CD4-positive, alpha-beta T cell treated with Interleukin-21 for 1 hour (primary cell): ENCODE measurements around the gene ZBTB18.
"Not testable (repeated sequence)": the region's sequence is repeated elsewhere in the genome, so short reads cannot be mapped to it uniquely, and the experiment has no call there.

Experiments used
- DNase-seq: peaks from one replicate; pipeline ENCODE4 v3.0.0-alpha.2; 2020

Gene ZBTB18

DNA sequence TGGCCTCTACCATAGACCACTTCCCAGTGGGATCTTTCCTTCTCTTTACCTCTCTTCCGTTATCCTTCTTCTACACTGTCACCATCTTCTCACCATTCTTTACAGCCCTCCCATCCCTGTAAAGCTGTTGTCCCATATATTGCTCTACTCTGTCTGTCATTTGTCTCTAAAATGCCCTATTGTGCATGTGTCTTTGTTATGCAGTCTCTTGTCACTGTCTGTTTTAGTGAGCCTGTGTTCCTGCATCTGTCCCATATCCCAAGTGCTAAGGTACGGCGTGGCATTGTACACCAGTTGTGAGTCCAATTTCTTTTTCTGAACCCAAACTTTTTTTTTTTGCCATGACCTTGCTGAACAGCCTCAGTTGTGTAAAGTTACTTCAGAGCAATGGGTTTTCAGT lies 8.8 kb upstream of the ZBTB18 start:
- DNase-seq = no peak

- DNase-seq = no peak
Measured at GRCh38 chr1:244044423-244044822, 6.7 kb upstream of the ZBTB18 start.

DNA sequence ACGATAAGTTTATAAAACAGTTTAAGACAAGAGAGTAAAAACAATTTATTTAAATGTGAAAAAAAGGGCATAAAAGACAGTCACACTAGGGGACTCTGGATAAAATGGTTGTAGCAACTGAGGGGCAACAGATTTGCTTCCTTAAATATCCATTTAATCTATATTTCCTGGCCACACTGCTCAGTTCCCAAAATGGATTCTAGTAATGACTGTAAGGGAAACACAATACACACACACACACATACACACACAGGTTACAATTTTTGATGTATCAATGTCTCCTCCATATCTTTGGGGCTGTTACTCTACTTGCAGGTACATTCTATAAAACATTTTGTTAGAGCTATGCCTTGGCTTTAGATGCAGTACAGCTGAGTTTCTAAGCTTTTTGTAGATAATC lies 4.8 kb upstream of the ZBTB18 start:
- not testable (repeated sequence) for DNase-seq

- peak; percentile 65 for DNase-seq
Measured at GRCh38 chr1:244046907-244047611, 4.0 kb upstream of the ZBTB18 start.

DNA sequence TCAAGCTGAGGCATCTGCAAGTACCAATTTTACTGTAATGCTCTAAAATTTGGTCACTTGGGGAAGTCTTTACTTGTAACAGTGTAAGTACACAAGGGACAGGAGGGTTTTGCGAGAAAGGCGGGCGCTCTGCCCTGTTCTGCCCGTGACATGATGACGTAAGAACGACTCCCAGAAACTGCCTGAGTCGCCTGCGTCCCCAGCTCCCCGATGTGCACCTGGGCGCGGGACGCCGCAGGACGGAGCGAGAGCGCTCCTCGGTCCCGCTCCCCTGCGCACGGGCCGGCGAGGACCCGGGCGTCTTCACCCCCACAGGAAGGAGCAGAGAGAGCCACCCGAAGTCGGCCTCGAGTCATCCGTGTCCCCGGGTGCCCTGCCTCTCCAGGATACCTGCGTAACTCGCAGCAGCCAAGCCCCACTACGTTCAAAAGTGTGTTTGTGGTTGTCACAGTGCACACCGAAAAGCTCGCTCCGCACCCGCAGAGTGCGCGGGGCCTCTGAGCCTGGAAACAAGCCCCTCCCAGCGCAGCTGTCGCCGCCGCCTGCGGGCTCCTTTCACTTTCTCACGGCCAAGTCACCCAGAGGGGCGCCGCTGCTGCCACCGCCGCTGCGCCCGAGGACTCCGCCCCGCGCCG lies 3.3 kb upstream of the ZBTB18 start:
- peak; percentile 78 for DNase-seq

- DNase-seq = peak; percentile 99
Measured at GRCh38 chr1:244048256-244049161, 2.6 kb upstream of the ZBTB18 start.

DNA sequence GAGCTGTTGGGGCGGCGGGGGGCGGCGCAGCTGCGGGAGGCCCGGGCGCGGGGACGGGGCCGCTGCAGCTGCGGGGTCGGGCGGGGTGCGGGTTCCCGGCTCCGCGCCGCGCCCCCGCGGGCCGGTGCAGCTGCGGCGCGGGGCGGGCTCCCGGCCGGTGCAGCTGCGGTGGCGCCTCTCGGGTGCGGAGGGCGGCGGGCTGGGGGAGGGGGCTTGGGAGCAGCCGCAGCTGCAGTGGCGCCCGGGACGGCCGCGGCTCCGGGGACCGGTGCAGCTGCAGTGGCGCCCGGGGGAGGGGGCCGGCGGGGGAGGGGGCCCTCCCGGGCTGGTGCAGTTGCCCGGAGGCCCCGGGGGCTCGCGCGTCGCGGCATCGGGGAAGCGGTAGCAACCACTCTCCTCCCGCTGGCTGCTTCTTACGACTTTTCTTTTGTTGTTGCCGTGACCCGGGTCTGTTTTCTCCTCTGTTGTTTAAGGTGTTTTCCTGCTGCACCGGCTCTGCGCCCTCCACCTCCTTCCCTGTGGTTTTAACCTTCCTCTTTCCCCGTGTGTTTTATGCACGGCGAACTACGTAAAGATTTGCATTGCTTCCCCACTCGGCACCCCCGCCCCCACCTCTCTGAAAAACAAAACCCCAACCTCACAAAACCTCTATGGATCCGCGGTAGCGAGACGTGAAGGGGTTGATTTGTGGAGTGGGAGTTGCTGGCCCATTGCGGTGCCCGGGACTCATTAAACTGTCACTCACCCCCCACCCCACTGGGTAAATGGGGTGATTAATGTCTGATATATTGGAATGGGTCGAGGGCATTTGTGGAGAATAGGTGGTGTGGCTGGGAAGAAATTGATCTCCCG lies 1.7 kb upstream of the ZBTB18 start:
- DNase-seq = peak; percentile 65

DNA sequence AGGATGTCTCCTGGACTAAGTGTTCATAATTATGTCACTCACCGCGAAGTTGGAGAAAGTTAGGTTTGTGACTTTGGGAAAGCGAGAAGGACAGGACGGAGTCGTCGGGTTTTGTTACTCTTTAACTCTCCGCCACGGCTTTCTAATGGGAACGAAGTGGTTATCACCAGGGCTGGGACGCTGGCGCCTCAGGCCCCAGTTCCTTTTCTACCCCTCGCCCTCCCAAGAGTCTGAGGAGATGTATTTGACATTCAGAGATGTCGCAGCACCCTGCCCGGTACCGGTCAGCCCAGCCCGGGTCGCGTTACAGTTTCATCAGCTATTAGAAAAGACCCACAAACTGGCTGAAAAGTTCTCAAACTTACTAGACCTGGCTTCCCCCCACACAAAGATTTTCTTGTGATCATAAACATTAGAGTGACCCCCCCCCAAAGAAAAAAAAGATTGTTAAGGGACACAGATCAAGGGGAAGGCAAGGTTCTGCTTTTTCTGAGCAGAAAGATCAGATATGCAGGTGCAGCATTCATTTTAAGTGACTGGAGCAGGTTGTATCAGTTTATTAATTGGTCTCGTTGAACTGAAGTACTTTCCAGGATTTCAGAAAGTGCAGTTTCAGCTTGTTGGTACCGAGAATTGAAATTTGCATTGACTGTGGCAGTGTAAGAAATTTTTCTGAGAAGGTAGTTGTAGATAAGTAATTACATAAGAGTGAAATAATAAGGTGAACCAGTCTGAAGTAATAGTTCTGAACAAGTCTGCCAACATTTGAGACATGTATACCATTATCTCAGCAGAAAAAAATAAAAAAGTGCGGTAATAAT lies 859 bp upstream of the ZBTB18 start:
- peak; percentile 19 for DNase-seq

- DNase-seq = no peak
Measured at GRCh38 chr1:244052016-244052727, 1.1 kb downstream of the ZBTB18 start.

GRCh38 chr1:244052728-244053312 lies 1.7 kb downstream of the ZBTB18 start:
- DNase-seq = no peak

DNA sequence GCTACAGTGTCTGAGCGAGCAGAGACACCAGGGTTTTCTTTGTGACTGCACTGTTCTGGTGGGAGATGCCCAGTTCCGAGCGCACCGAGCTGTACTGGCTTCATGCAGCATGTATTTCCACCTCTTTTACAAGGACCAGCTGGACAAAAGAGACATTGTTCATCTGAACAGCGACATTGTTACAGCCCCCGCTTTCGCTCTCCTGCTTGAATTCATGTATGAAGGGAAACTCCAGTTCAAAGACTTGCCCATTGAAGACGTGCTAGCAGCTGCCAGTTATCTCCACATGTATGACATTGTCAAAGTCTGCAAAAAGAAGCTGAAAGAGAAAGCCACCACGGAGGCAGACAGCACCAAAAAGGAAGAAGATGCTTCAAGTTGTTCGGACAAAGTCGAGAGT lies 2.7 kb downstream of the ZBTB18 start:
- DNase-seq = no peak

DNA sequence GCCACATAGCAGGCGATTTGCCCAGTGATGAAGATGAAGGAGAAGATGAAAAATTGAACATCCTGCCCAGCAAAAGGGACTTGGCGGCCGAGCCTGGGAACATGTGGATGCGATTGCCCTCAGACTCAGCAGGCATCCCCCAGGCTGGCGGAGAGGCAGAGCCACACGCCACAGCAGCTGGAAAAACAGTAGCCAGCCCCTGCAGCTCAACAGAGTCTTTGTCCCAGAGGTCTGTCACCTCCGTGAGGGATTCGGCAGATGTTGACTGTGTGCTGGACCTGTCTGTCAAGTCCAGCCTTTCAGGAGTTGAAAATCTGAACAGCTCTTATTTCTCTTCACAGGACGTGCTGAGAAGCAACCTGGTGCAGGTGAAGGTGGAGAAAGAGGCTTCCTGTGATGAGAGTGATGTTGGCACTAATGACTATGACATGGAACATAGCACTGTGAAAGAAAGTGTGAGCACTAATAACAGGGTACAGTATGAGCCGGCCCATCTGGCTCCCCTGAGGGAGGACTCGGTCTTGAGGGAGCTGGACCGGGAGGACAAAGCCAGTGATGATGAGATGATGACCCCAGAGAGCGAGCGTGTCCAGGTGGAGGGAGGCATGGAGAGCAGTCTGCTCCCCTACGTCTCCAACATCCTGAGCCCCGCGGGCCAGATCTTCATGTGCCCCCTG lies 3.3 kb downstream of the ZBTB18 start:
- no peak for DNase-seq

- peak; percentile 21 for DNase-seq
Measured at GRCh38 chr1:244054924-244055263, 3.8 kb downstream of the ZBTB18 start.

DNA sequence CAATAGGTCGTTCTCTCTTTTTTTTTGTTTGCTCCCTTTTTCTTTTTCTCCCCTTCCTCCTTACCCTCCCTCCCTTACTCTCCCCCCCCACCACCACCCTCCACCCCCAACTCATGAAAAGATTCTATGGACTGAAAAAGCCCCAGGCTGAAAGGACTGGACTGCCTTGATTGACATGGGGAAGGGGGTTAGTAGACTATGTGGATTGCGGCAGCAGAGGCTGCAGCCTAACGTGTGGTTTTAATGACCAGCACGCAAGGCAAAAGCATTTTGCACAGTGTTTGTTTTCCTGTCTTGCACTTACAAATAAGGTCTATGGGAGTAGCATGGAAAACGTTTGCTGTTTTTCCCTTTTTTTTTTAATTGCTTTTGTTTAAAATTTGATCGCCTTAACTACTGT lies 5.5 kb downstream of the ZBTB18 start:
- DNase-seq = no peak

DNA sequence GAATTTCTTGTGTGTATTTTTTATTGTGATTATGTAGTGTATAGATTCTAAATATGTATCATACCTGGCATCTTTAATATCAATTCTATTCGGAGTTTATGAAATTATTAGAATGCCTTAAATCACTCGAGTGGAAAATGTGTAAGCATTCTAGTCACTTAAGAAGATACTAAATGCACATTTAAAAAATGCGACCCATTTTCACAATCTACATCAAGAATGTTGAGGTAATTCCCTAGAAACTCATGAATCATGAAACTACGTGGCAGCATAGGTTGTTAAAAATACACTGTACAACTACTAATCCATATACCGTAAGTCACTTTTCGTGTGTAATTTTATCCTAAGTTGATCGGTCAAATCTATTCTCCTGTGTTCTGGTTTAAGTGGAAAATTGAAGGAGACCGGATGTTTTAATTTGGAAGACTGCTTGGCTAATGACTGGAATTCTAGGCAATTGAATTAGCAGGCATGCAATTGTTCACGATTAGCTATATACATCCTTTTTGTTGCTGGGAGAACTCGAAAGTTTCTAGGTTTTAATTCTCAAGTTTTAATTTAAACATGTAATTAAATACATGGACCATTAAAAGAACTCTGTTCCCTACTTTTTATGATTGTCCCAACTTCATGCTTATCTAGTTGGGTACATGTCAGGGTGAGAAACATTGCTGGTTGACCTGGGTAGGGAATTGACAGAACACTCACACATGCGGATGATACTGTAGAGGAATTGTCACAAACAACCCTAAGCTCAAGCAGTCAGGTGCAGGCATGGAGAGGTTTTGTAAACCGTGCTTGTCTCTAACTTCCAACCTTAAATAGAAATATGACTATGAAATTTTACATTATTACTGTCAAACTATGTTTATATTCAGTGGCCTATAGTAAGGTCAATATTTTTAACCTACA lies 6.6 kb downstream of the ZBTB18 start:
- no peak for DNase-seq

DNA sequence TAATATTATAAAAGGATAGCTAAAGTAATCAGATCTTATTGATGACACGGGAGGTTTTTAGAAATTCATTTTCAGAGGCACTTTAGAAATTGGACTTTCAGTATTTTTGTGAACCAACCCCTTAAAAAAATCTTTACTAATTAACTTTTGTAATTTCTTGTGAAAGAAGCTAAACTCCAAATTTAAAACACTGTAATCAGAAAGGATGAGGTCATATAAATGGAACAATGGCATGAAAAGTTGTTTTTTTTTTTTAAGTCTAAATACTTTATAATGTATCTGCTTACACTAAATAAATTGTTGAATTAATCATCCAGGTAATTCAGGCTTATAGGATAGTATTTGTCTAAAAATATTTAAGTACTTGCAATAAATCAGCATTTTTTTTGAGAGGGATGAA lies 9.0 kb downstream of the ZBTB18 start:
- DNase-seq = no peak

DNA sequence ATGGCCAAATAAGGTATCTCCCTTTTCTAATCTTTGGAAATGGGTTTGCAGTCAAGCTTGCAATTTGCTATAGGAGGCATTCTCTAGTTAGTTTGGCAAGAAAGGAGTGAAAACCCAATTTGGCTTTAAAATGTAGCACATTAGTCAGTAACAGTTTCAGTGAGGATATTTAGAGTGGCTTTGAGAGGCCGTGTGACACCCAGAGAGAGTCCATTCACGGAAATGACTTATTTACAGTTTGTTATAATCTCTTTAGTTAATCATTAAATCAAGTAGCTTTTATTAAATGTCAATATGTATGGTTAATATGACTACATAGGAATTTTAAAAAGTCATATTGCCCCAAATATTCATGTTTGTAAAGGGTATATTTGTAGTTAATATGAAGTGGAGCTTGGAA lies 9.6 kb downstream of the ZBTB18 start:
- no peak for DNase-seq

DNA sequence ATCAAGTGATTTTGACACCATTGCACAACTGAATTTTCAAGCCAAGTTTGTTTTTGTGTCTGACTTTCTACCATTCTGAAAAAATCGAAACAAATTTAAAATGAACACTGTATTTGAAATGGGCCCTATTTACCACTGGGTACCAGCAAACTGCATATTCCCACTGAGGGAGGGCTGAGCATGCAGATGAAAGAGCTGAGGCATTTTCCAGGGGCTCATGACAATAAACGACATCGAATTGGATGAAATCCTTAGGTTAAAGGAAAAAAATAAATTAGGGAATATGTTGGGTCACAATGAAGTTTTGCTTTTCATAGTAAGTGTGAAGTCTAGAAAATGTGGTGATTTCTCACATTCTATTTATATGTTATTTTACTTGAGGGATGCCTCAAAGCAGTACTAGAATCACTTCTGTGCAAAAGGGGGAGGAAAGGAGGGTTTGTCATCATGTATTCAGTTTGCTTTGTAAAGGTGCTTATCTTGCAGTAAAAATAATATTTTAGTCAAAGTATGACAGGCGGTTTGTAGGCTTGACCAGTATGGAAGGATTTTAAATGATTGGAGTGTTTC lies 11.2 kb downstream of the ZBTB18 start:
- no peak for DNase-seq

- no peak for DNase-seq
Measured at GRCh38 chr1:244063498-244063897, 12.4 kb downstream of the ZBTB18 start.
